Nephron progenitor cell (in vitro differentiated cells): ENCODE results near the gene KIF25.

Experiments used
- DNase-seq: peaks from one replicate; pipeline ENCODE4 v3.0.0; 2021
- H3K27ac Mint-ChIP-seq: 2 replicates; pipeline ENCODE4 v1.8.0; 2021; ENCODE audit warnings: mild to moderate bottlenecking, moderate library complexity, mixed read lengths
- H3K27me3 Mint-ChIP-seq: 2 replicates; pipeline ENCODE4 v1.8.0; 2021; ENCODE audit warnings: mild to moderate bottlenecking, low read depth, mixed read lengths; ENCODE audit not compliant: poor library complexity
- H3K36me3 Mint-ChIP-seq: 2 replicates; pipeline ENCODE4 v1.8.0; 2021; ENCODE audit warnings: low read depth, mixed read lengths
- H3K4me1 Mint-ChIP-seq: 2 replicates; pipeline ENCODE4 v1.8.0; 2021; ENCODE audit warnings: mixed read lengths
- H3K4me3 Mint-ChIP-seq: 2 replicates; pipeline ENCODE4 v1.8.0; 2021; ENCODE audit warnings: mild to moderate bottlenecking, moderate library complexity, mixed read lengths
- H3K9me3 Mint-ChIP-seq: 2 replicates; pipeline ENCODE4 v1.8.0; 2021; ENCODE audit warnings: mild to moderate bottlenecking, moderate library complexity, mixed read lengths
- CTCF ChIP-seq: fragments of 200-600 bp; sonication (generic); IDR thresholded peaks from 2 replicates; pipeline ENCODE4 v1.5.0; 2021; ENCODE audit warnings: antibody characterized with exemption

Gene KIF25

GRCh38 chr6:167995302-167995701 lies 2.2 kb upstream of the KIF25 start:
- no peak for TF ChIP-seq CTCF
- Mint-ChIP-seq H3K9me3 (peaks cover 7% of the 10 kb centered on the region), H3K4me3 (no peak overlapping the region), H3K27me3 (peaks cover 15% of the 10 kb centered on the region), H3K27ac (no peak overlapping the region), H3K4me1 (peaks cover 23% of the 10 kb centered on the region), H3K36me3 (no peaks in the 10 kb centered on the region)
- no peak for DNase-seq

GRCh38 chr6:167995731-167996151 lies 1.7 kb upstream of the KIF25 start:
- no peak overlapping the region for H3K4me3 Mint-ChIP-seq
- peak overlapping the region; percentile 80 for H3K27ac Mint-ChIP-seq
- no peak for DNase-seq
- H3K27me3 Mint-ChIP-seq, result peaks cover 15% of the 10 kb centered on the region
- peaks cover 5% of the 10 kb centered on the region for H3K9me3 Mint-ChIP-seq
- no peak for TF ChIP-seq CTCF
- no peaks in the 10 kb centered on the region for H3K36me3 Mint-ChIP-seq
- peaks cover 23% of the 10 kb centered on the region for H3K4me1 Mint-ChIP-seq

GRCh38 chr6:167996424-167997199 lies 859 bp upstream of the KIF25 start:
- Mint-ChIP-seq H3K4me3 (no peak overlapping the region), H3K36me3 (no peaks in the 10 kb centered on the region), H3K9me3 (no peaks in the 10 kb centered on the region), H3K27ac (no peak overlapping the region), H3K4me1 (peaks cover 23% of the 10 kb centered on the region), H3K27me3 (peaks cover 18% of the 10 kb centered on the region)
- DNase-seq, result no peak
- no peak for TF ChIP-seq CTCF

GRCh38 chr6:167998215-167998614 lies 744 bp downstream of the KIF25 start:
- Mint-ChIP-seq H3K9me3 (no peaks in the 10 kb centered on the region), H3K4me3 (no peak overlapping the region), H3K4me1 (peaks cover 23% of the 10 kb centered on the region), H3K36me3 (no peaks in the 10 kb centered on the region), H3K27ac (no peak overlapping the region), H3K27me3 (peaks cover 23% of the 10 kb centered on the region)
- no peak for DNase-seq
- TF ChIP-seq CTCF, result no peak

- DNase-seq, result no peak
- Mint-ChIP-seq H3K4me3 (no peak overlapping the region), H3K4me1 (peaks cover 23% of the 10 kb centered on the region), H3K36me3 (no peaks in the 10 kb centered on the region), H3K9me3 (peaks cover 4% of the 10 kb centered on the region), H3K27me3 (peaks cover 17% of the 10 kb centered on the region), H3K27ac (no peak overlapping the region)
- no peak for TF ChIP-seq CTCF
Measured at GRCh38 chr6:168000198-168001028, 2.9 kb downstream of the KIF25 start.
